GM23338 (cell line): ENCODE data around the gene APBA1. TPM values are rescaled to one million over a fixed set of nuclear protein-coding genes. Genes with fewer than 3 reads are reported as not detected.

Source experiments
- ATAC-seq: fragments of 200-7000 bp; cut with Tn5 transposase; 3 replicates; pipeline ENCODE4 v1.9.1; 2020
- DNase-seq: peaks from one replicate; pipeline ENCODE4 v3.0.0-alpha.2; 2015; ENCODE audit warnings: low spot score
- H2AFZ ChIP-seq: fragments of 200-600 bp; sonication (generic); 2 replicates; pipeline ENCODE4 v1.8.0; 2016; ENCODE audit warnings: antibody characterized with exemption, mild to moderate bottlenecking, moderate library complexity
- H3F3A ChIP-seq: fragments of 200-600 bp; sonication (generic); replicated peaks from 2 replicates; pipeline ENCODE4 v1.8.0; 2017; ENCODE audit warnings: antibody characterized with exemption, mixed run types, low read depth
- H3K27ac ChIP-seq: fragments of 200-600 bp; sonication (generic); 2 replicates; pipeline ENCODE4 v1.6.1; 2016; ENCODE audit warnings: low read depth
- H3K27me3 ChIP-seq: fragments of 200-600 bp; sonication (generic); 2 replicates; pipeline ENCODE4 v1.8.0; 2016; ENCODE audit warnings: mild to moderate bottlenecking, mixed run types, moderate library complexity; ENCODE audit not compliant: insufficient read depth
- H3K36me3 ChIP-seq: fragments of 200-600 bp; sonication (generic); 2 replicates; pipeline ENCODE4 v1.8.0; 2016; ENCODE audit warnings: mild to moderate bottlenecking; ENCODE audit not compliant: insufficient read depth
- H3K4me1 ChIP-seq: fragments of 200-600 bp; sonication (generic); 2 replicates; pipeline ENCODE4 v1.8.0; 2016; ENCODE audit warnings: mild to moderate bottlenecking, moderate library complexity; ENCODE audit not compliant: insufficient read depth
- H3K4me2 ChIP-seq: fragments of 200-600 bp; sonication (generic); 2 replicates; pipeline ENCODE4 v1.7.1; 2017; ENCODE audit warnings: mixed run types
- H3K4me3 ChIP-seq: fragments of 200-600 bp; sonication (generic); 2 replicates; pipeline ENCODE4 v1.6.1; 2016; ENCODE audit warnings: mixed run types
- H3K79me2 ChIP-seq: fragments of 200-600 bp; sonication (generic); replicated peaks from 2 replicates; pipeline ENCODE4 v1.8.0; 2017; ENCODE audit warnings: mild to moderate bottlenecking; ENCODE audit not compliant: insufficient read depth
- H3K9me2 ChIP-seq: fragments of 200-600 bp; sonication (generic); 2 replicates; pipeline ENCODE4 v1.8.0; 2017; ENCODE audit not compliant: insufficient read depth
- H4K20me1 ChIP-seq: fragments of 200-600 bp; sonication (generic); replicated peaks from 2 replicates; pipeline ENCODE4 v1.8.0; 2017; ENCODE audit warnings: mild to moderate bottlenecking; ENCODE audit not compliant: insufficient read depth
- H3K27ac Mint-ChIP-seq: 2 replicates; pipeline ENCODE4 v1.8.0; 2020; ENCODE audit warnings: inconsistent platforms, mild to moderate bottlenecking, moderate library complexity, mixed read lengths
- H3K27me3 Mint-ChIP-seq: 3 replicates; pipeline ENCODE4 v1.8.0; 2022; ENCODE audit warnings: low read depth, mild to moderate bottlenecking, moderate library complexity, mixed read lengths, inconsistent platforms; ENCODE audit not compliant: insufficient read depth, poor library complexity
- H3K36me3 Mint-ChIP-seq: 3 replicates; pipeline ENCODE4 v1.8.0; 2021; ENCODE audit warnings: low read depth, mild to moderate bottlenecking, inconsistent platforms, moderate library complexity, mixed read lengths
- H3K4me1 Mint-ChIP-seq: 3 replicates; pipeline ENCODE4 v1.8.0; 2020; ENCODE audit warnings: mild to moderate bottlenecking, inconsistent platforms, mixed read lengths
- H3K4me3 Mint-ChIP-seq: 3 replicates; pipeline ENCODE4 v1.8.0; 2021; ENCODE audit warnings: moderate library complexity, mild to moderate bottlenecking, inconsistent platforms, mixed read lengths
- H3K9me3 Mint-ChIP-seq: 3 replicates; pipeline ENCODE4 v1.8.0; 2020; ENCODE audit warnings: moderate library complexity, mild to moderate bottlenecking, inconsistent platforms, mixed read lengths
- EZH2 ChIP-seq: fragments of 200-600 bp; sonication (generic); IDR thresholded peaks from one replicate; pipeline ENCODE4 v1.8.0; 2017; ENCODE audit warnings: antibody characterized with exemption, mild to moderate bottlenecking, low read depth; ENCODE audit not compliant: unreplicated experiment
- JUNB ChIP-seq: IDR thresholded peaks from one replicate; pipeline ENCODE4 v1.6.1; 2016; ENCODE audit warnings: antibody characterized with exemption; ENCODE audit not compliant: unreplicated experiment
- POLR2AphosphoS5 ChIP-seq: IDR thresholded peaks from 2 replicates; pipeline ENCODE4 v1.6.1; 2016; ENCODE audit warnings: antibody characterized with exemption, low read depth
- ZNF114 ChIP-seq: fragments of 250-450 bp; sonication (Bioruptor Pico); IDR thresholded peaks from 2 replicates; pipeline ENCODE4 v1.5.0; 2020; ENCODE audit warnings: mild to moderate bottlenecking, moderate library complexity
- ZNF331 ChIP-seq: fragments of 250-450 bp; sonication (Bioruptor Pico); IDR thresholded peaks from 2 replicates; pipeline ENCODE4 v1.5.0; 2020; ENCODE audit warnings: low read depth, mild to moderate bottlenecking, moderate library complexity
- polyA plus RNA-seq: library from polyadenylated mRNA; unstranded; fragments of >200 nt; fragmentation: Nextera tagmentation; extraction: Ambion mirVana; gene quantifications from 2 replicates; pipeline ENCODE4 v1.2.1, GENCODE V29; 2016
- total RNA-seq: library from RNA; depleted of rRNA; stranded (reverse); fragments of >200 nt; shearing (Covaris generic); gene quantifications from 2 replicates; pipeline ENCODE4 v1.2.3, GENCODE V29; 2014
- TF ChIP-seq, protein P1 (sequence below): fragments of 250-450 bp; sonication (Bioruptor Pico); IDR thresholded peaks from 2 replicates; pipeline ENCODE4 v1.5.0; 2020; ENCODE audit warnings: mild to moderate bottlenecking, moderate library complexity
- TF ChIP-seq, protein P2 (sequence below), 2 experiments: fragments of 200-600 bp in 1 of 2; sonication (generic) in 1 of 2; conservative IDR thresholded peaks; 2 replicates each; pipeline versions ENCODE4 v1.5.1 to v1.6.1; 2016 to 2017; ENCODE audit warnings: antibody characterized with exemption in 2 of 2, low read depth in 2 of 2, mild to moderate bottlenecking in 2 of 2, moderate library complexity in 1 of 2
- TF ChIP-seq, protein P3 (sequence below): IDR thresholded peaks from one replicate; pipeline ENCODE4 v1.6.1; 2018; ENCODE audit warnings: antibody characterized with exemption; ENCODE audit not compliant: unreplicated experiment

Gene APBA1
- total and polyA plus RNA-seq, 2 experiments from 2014 or later = 0.26 to 1.0 TPM

DNA sequence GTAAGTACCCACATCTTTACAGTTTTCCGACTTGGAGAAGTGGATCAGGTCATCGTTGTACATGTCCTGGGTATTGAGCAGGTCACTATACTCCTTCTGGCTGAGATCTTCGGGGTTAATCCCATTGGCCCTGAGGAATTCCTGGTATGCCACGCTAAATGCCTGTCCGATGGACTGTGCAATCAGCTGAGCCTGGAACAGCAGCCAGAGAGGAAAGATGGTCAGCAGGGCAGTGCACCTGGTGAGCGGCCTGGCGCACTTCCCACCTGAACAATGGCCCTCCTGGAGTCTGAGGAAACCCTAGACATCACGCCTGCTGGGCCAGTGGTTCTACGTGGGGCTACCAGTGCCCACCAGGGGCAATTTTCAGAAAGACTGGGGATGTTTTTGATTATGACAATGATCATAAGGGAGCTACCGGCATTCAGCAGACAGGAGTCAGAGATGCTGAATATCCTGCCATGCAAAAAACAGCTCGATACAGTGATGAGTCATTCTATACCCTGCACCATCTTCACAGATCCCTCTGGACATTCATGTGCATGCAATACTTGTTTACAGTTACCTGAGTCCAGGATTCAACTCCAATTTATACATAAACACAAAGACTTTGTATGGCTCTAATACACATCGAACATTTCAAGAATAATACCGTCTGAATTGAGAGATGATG is 219.9 kb downstream of the APBA1 start:
- TF ChIP-seq POLR2AphosphoS5 (no peak), EZH2 (no peak), ZNF331 (CRISPR knock-in tag) (no peak), JUNB (no peak), ZNF114 (CRISPR knock-in tag) (no peak)
- TF ChIP-seq, protein P1, sequence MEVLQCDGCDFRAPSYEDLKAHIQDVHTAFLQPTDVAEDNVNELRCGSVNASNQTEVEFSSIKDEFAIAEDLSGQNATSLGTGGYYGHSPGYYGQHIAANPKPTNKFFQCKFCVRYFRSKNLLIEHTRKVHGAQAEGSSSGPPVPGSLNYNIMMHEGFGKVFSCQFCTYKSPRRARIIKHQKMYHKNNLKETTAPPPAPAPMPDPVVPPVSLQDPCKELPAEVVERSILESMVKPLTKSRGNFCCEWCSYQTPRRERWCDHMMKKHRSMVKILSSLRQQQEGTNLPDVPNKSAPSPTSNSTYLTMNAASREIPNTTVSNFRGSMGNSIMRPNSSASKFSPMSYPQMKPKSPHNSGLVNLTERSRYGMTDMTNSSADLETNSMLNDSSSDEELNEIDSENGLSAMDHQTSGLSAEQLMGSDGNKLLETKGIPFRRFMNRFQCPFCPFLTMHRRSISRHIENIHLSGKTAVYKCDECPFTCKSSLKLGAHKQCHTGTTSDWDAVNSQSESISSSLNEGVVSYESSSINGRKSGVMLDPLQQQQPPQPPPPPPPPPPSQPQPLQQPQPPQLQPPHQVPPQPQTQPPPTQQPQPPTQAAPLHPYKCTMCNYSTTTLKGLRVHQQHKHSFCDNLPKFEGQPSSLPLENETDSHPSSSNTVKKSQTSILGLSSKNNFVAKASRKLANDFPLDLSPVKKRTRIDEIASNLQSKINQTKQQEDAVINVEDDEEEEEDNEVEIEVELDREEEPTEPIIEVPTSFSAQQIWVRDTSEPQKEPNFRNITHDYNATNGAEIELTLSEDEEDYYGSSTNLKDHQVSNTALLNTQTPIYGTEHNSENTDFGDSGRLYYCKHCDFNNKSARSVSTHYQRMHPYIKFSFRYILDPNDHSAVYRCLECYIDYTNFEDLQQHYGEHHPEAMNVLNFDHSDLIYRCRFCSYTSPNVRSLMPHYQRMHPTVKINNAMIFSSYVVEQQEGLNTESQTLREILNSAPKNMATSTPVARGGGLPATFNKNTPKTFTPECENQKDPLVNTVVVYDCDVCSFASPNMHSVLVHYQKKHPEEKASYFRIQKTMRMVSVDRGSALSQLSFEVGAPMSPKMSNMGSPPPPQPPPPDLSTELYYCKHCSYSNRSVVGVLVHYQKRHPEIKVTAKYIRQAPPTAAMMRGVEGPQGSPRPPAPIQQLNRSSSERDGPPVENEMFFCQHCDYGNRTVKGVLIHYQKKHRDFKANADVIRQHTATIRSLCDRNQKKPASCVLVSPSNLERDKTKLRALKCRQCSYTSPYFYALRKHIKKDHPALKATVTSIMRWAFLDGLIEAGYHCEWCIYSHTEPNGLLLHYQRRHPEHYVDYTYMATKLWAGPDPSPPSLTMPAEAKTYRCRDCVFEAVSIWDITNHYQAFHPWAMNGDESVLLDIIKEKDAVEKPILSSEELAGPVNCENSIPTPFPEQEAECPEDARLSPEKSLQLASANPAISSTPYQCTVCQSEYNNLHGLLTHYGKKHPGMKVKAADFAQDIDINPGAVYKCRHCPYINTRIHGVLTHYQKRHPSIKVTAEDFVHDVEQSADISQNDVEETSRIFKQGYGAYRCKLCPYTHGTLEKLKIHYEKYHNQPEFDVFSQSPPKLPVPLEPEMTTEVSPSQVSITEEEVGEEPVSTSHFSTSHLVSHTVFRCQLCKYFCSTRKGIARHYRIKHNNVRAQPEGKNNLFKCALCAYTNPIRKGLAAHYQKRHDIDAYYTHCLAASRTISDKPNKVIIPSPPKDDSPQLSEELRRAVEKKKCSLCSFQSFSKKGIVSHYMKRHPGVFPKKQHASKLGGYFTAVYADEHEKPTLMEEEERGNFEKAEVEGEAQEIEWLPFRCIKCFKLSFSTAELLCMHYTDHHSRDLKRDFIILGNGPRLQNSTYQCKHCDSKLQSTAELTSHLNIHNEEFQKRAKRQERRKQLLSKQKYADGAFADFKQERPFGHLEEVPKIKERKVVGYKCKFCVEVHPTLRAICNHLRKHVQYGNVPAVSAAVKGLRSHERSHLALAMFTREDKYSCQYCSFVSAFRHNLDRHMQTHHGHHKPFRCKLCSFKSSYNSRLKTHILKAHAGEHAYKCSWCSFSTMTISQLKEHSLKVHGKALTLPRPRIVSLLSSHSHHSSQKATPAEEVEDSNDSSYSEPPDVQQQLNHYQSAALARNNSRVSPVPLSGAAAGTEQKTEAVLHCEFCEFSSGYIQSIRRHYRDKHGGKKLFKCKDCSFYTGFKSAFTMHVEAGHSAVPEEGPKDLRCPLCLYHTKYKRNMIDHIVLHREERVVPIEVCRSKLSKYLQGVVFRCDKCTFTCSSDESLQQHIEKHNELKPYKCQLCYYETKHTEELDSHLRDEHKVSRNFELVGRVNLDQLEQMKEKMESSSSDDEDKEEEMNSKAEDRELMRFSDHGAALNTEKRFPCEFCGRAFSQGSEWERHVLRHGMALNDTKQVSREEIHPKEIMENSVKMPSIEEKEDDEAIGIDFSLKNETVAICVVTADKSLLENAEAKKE = no peak
- TF ChIP-seq, protein P2, sequence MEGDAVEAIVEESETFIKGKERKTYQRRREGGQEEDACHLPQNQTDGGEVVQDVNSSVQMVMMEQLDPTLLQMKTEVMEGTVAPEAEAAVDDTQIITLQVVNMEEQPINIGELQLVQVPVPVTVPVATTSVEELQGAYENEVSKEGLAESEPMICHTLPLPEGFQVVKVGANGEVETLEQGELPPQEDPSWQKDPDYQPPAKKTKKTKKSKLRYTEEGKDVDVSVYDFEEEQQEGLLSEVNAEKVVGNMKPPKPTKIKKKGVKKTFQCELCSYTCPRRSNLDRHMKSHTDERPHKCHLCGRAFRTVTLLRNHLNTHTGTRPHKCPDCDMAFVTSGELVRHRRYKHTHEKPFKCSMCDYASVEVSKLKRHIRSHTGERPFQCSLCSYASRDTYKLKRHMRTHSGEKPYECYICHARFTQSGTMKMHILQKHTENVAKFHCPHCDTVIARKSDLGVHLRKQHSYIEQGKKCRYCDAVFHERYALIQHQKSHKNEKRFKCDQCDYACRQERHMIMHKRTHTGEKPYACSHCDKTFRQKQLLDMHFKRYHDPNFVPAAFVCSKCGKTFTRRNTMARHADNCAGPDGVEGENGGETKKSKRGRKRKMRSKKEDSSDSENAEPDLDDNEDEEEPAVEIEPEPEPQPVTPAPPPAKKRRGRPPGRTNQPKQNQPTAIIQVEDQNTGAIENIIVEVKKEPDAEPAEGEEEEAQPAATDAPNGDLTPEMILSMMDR (conservative IDR thresholded peaks at IDR 0.05; ENCODE audit: low read depth in 2 of 2) = no peak
- TF ChIP-seq, protein P3, sequence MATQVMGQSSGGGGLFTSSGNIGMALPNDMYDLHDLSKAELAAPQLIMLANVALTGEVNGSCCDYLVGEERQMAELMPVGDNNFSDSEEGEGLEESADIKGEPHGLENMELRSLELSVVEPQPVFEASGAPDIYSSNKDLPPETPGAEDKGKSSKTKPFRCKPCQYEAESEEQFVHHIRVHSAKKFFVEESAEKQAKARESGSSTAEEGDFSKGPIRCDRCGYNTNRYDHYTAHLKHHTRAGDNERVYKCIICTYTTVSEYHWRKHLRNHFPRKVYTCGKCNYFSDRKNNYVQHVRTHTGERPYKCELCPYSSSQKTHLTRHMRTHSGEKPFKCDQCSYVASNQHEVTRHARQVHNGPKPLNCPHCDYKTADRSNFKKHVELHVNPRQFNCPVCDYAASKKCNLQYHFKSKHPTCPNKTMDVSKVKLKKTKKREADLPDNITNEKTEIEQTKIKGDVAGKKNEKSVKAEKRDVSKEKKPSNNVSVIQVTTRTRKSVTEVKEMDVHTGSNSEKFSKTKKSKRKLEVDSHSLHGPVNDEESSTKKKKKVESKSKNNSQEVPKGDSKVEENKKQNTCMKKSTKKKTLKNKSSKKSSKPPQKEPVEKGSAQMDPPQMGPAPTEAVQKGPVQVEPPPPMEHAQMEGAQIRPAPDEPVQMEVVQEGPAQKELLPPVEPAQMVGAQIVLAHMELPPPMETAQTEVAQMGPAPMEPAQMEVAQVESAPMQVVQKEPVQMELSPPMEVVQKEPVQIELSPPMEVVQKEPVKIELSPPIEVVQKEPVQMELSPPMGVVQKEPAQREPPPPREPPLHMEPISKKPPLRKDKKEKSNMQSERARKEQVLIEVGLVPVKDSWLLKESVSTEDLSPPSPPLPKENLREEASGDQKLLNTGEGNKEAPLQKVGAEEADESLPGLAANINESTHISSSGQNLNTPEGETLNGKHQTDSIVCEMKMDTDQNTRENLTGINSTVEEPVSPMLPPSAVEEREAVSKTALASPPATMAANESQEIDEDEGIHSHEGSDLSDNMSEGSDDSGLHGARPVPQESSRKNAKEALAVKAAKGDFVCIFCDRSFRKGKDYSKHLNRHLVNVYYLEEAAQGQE = no peak
- DNase-seq (no peak), ATAC-seq (no peak)
- Histone ChIP-seq H3F3A (no peaks in the 10 kb centered on the region), H3K79me2 (no peaks in the 10 kb centered on the region), H3K4me3 (no peak overlapping the region), H2AFZ (no peak overlapping the region), H3K4me1 (no peaks in the 10 kb centered on the region), H3K27me3 (no peaks in the 10 kb centered on the region), H3K27ac (no peak overlapping the region), H3K4me2 (no peak overlapping the region), H4K20me1 (no peaks in the 10 kb centered on the region), H3K36me3 (no peaks in the 10 kb centered on the region), H3K9me2 (0 out of 2 replicates have a peak, but pooled peaks cover 13% of the 10 kb centered on the region)
- Mint-ChIP-seq H3K36me3 (no peaks in the 10 kb centered on the region; the same call in 2 of the 3 replicates), H3K4me3 (no peak overlapping the region), H3K4me1 (no peaks in the 10 kb centered on the region; the same call in 2 of the 3 replicates), H3K27ac (no peak overlapping the region), H3K27me3 (peaks cover 1% of the 10 kb centered on the region), H3K9me3 (peaks cover 5% of the 10 kb centered on the region; the same call in 2 of the 3 replicates)
